Smooth muscle cell (in vitro differentiated cells): ENCODE measurements around the gene SIGLECL1. TPM values are rescaled to one million over a fixed set of nuclear protein-coding genes. Genes with fewer than 3 reads are reported as not detected.

ENCODE experiments used
- DNase-seq: peaks from one replicate; lab custom pipeline; 2025; ENCODE audit not compliant: unreplicated experiment; lab: John Stamatoyannopoulos, UW
- H2AFZ ChIP-seq: fragments of 200-600 bp; sonication (generic); 2 replicates; pipeline ENCODE4 v1.6.0; 2016; ENCODE audit warnings: antibody characterized with exemption, low read depth, mild to moderate bottlenecking
- H3F3A ChIP-seq: fragments of 200-600 bp; sonication (generic); 2 replicates; pipeline ENCODE4 v1.6.0; 2017; ENCODE audit warnings: antibody characterized with exemption, low read depth
- H3K27ac ChIP-seq: fragments of 200-600 bp; sonication (generic); 2 replicates; pipeline ENCODE4 v1.5.1; 2016; ENCODE audit warnings: low read depth, mild to moderate bottlenecking
- H3K27me3 ChIP-seq: fragments of 200-600 bp; sonication (generic); 2 replicates; pipeline ENCODE4 v1.6.1; 2016; ENCODE audit warnings: low read depth, mild to moderate bottlenecking
- H3K36me3 ChIP-seq: fragments of 200-600 bp; sonication (generic); 2 replicates; pipeline ENCODE4 v1.5.1; 2016; ENCODE audit warnings: low read depth
- H3K4me1 ChIP-seq: fragments of 200-600 bp; sonication (generic); 2 replicates; pipeline ENCODE4 v1.5.1; 2016; ENCODE audit warnings: low read depth
- H3K4me2 ChIP-seq: fragments of 200-600 bp; sonication (generic); 2 replicates; pipeline ENCODE4 v1.6.0; 2016; ENCODE audit warnings: mild to moderate bottlenecking
- H3K4me3 ChIP-seq: fragments of 200-600 bp; sonication (generic); 2 replicates; pipeline ENCODE4 v1.5.1; 2016; ENCODE audit warnings: mild to moderate bottlenecking
- H3K79me2 ChIP-seq: fragments of 200-600 bp; sonication (generic); 2 replicates; pipeline ENCODE4 v1.6.0; 2016; ENCODE audit warnings: low read depth, mild to moderate bottlenecking
- H3K9ac ChIP-seq: fragments of 200-600 bp; sonication (generic); 2 replicates; pipeline ENCODE4 v1.6.0; 2016; ENCODE audit warnings: low read depth
- H3K9me3 ChIP-seq: fragments of 200-600 bp; sonication (generic); replicated peaks from 2 replicates; pipeline ENCODE4 v1.5.1; 2016; ENCODE audit warnings: low read depth
- H4K20me1 ChIP-seq: fragments of 200-600 bp; sonication (generic); 2 replicates; pipeline ENCODE4 v1.6.0; 2016; ENCODE audit warnings: low read depth
- WGBS: methylation state at CpG from one replicate; pipeline ENCODE4 v1.1.7; 2016; ENCODE audit warnings: low lambda C conversion rate; 5-methylcytosine and 5-hydroxymethylcytosine counted together
- polyA plus RNA-seq: library from polyadenylated mRNA; unstranded; fragments of >200 nt; fragmentation: Nextera tagmentation; extraction: Ambion mirVana; gene quantifications from 2 replicates; pipeline ENCODE4 v1.2.1, GENCODE V29; 2016
- total RNA-seq: library from RNA; depleted of rRNA; stranded (reverse); fragments of >200 nt; gene quantifications from 2 replicates; pipeline ENCODE4 v1.2.3, GENCODE V29; 2014
- TF ChIP-seq, protein P1 (sequence below): fragments of 200-600 bp; sonication (generic); IDR thresholded peaks from 2 replicates; pipeline ENCODE4 v1.5.1; 2017; ENCODE audit warnings: borderline replicate concordance, mild to moderate bottlenecking, antibody characterized with exemption; ENCODE audit not compliant: insufficient read depth, poor library complexity, severe bottlenecking

The SIGLECL1 gene
- total and polyA plus RNA-seq, 2 experiments from 2014 or later = not detected

- Histone ChIP-seq H3K27me3 (no peaks in the 10 kb centered on the region), H3K9ac (no peak overlapping the region), H3K9me3 (no peaks in the 10 kb centered on the region), H3K79me2 (no peaks in the 10 kb centered on the region), H3K4me3 (no peak overlapping the region), H4K20me1 (no peaks in the 10 kb centered on the region), H3F3A (no peaks in the 10 kb centered on the region), H3K27ac (no peak overlapping the region), H3K36me3 (no peaks in the 10 kb centered on the region), H3K4me2 (no peak overlapping the region), H3K4me1 (no peaks in the 10 kb centered on the region), H2AFZ (no peak overlapping the region)
- no peak for DNase-seq
- 89% methylated on average over 8 of the region's 8 CpGs for WGBS
- TF ChIP-seq, protein P1, sequence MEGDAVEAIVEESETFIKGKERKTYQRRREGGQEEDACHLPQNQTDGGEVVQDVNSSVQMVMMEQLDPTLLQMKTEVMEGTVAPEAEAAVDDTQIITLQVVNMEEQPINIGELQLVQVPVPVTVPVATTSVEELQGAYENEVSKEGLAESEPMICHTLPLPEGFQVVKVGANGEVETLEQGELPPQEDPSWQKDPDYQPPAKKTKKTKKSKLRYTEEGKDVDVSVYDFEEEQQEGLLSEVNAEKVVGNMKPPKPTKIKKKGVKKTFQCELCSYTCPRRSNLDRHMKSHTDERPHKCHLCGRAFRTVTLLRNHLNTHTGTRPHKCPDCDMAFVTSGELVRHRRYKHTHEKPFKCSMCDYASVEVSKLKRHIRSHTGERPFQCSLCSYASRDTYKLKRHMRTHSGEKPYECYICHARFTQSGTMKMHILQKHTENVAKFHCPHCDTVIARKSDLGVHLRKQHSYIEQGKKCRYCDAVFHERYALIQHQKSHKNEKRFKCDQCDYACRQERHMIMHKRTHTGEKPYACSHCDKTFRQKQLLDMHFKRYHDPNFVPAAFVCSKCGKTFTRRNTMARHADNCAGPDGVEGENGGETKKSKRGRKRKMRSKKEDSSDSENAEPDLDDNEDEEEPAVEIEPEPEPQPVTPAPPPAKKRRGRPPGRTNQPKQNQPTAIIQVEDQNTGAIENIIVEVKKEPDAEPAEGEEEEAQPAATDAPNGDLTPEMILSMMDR = no peak
Measured at GRCh38 chr19:51274049-51274770, 23.3 kb downstream of the SIGLECL1 start.

GRCh38 chr19:51277112-51277511 lies 26.2 kb downstream of the SIGLECL1 start:
- H3K27ac ChIP-seq = no peak overlapping the region
- TF ChIP-seq, protein P1 = no peak
- WGBS = 85% methylated on average over 3 of the region's 3 CpGs

DNA sequence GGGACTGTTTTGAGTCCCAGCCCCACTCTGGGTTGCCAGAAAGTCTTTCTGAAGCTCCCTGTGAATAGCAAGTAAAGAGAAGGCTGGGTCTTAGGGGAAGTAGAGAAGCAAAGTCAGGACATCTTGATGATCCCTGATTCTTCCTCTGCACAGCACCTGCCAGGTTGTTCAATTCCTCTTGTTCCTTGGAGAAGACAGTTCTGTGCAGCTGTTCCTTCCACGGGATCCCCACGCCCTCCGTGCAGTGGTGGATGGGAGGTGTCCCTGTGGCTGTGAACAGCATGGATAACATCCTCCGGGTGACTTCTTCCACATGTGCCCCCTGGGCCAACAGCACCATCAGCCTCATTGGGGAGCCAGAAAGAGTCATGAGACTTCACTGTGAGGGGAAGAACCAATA lies 31.5 kb downstream of the SIGLECL1 start:
- Histone ChIP-seq H3K9me3 (no peaks in the 10 kb centered on the region), H2AFZ (no peak overlapping the region), H3K79me2 (no peaks in the 10 kb centered on the region), H3K4me3 (no peak overlapping the region), H3K27ac (no peak overlapping the region), H3K27me3 (no peaks in the 10 kb centered on the region), H3K9ac (no peak overlapping the region), H3K36me3 (no peaks in the 10 kb centered on the region), H3F3A (no peaks in the 10 kb centered on the region), H4K20me1 (no peaks in the 10 kb centered on the region), H3K4me2 (no peak overlapping the region), H3K4me1 (no peaks in the 10 kb centered on the region)
- DNase-seq = no peak
- WGBS = 94% methylated on average over 4 of the region's 4 CpGs
- TF ChIP-seq, protein P1 = no peak

More at GRCh38 chr19:51277112-51277511, 26.2 kb downstream of the SIGLECL1 start:
- no peaks in the 10 kb centered on the region for H3F3A ChIP-seq
- DNase-seq = no peak
- no peaks in the 10 kb centered on the region for H4K20me1 ChIP-seq
- H3K36me3 ChIP-seq = no peaks in the 10 kb centered on the region
- H3K9me3 ChIP-seq = no peaks in the 10 kb centered on the region
- no peak overlapping the region for H3K4me2 ChIP-seq
- no peaks in the 10 kb centered on the region for H3K79me2 ChIP-seq
- no peak overlapping the region for H2AFZ ChIP-seq
- no peak overlapping the region for H3K4me3 ChIP-seq
- no peaks in the 10 kb centered on the region for H3K27me3 ChIP-seq
- no peaks in the 10 kb centered on the region for H3K4me1 ChIP-seq
- H3K9ac ChIP-seq = no peak overlapping the region

DNA sequence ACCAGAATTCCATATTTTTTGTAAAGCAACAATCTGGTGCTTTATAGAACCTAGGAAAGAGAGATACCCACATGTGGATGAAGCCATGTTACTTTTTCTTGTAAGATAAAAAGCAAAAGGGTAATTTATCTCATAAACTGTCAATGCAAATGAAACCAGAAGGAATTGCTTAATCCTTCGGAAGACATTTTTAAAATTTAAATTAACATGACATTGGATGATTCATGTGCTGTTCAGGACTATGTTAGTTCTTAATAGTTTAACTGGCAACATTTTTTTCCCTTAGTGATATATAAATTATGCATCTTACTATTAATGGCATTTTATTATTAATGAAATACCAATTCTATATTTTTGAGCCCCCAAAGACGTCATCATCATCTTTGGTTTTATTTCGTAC lies 34.8 kb downstream of the SIGLECL1 start:
- H3K27ac ChIP-seq = no peak overlapping the region
- no peaks in the 10 kb centered on the region for H3K9me3 ChIP-seq
- WGBS = 81% methylated on average over 3 of the region's 3 CpGs
- H2AFZ ChIP-seq = no peak overlapping the region
- H3K4me3 ChIP-seq = no peak overlapping the region
- no peaks in the 10 kb centered on the region for H3K4me1 ChIP-seq
- H3K79me2 ChIP-seq = no peaks in the 10 kb centered on the region
- no peak overlapping the region for H3K9ac ChIP-seq
- no peaks in the 10 kb centered on the region for H3K27me3 ChIP-seq
- no peaks in the 10 kb centered on the region for H3F3A ChIP-seq
- no peak overlapping the region for H3K4me2 ChIP-seq
- TF ChIP-seq, protein P1 = no peak
- no peaks in the 10 kb centered on the region for H4K20me1 ChIP-seq
- DNase-seq = no peak
- no peaks in the 10 kb centered on the region for H3K36me3 ChIP-seq
